ENCODE data around the gene MEGF11.

DNA sequence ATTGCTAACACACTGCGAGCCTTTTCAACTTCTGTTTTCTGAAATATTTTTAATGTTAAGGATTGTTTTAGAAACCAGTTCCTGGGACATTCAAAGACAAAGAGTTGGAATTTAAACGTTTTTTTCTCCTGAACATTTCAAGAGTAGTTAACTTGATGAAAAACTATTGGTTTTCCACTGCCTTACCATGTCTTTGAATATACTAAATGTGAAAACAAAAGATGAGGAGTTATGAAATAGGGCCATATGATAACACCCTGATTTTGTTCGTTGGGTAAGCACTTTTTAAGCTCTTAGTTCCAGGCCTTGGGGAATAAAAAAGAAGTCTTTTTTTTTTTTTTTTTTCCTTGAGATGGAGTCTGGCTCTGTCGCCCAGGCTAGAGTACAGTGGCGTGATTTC lies 42.6 kb upstream of the MEGF11 start:
- TF ChIP-seq POLR2A (IDR thresholded peaks at IDR 0.05) (no peak), EP300 (IDR thresholded peaks at IDR 0.05) (no peak)
- TF ChIP-seq, protein P1, sequence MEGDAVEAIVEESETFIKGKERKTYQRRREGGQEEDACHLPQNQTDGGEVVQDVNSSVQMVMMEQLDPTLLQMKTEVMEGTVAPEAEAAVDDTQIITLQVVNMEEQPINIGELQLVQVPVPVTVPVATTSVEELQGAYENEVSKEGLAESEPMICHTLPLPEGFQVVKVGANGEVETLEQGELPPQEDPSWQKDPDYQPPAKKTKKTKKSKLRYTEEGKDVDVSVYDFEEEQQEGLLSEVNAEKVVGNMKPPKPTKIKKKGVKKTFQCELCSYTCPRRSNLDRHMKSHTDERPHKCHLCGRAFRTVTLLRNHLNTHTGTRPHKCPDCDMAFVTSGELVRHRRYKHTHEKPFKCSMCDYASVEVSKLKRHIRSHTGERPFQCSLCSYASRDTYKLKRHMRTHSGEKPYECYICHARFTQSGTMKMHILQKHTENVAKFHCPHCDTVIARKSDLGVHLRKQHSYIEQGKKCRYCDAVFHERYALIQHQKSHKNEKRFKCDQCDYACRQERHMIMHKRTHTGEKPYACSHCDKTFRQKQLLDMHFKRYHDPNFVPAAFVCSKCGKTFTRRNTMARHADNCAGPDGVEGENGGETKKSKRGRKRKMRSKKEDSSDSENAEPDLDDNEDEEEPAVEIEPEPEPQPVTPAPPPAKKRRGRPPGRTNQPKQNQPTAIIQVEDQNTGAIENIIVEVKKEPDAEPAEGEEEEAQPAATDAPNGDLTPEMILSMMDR (IDR thresholded peaks at IDR 0.05), result no peak
